ENCODE measurements around the gene NUDT16L1.

Gene NUDT16L1

DNA sequence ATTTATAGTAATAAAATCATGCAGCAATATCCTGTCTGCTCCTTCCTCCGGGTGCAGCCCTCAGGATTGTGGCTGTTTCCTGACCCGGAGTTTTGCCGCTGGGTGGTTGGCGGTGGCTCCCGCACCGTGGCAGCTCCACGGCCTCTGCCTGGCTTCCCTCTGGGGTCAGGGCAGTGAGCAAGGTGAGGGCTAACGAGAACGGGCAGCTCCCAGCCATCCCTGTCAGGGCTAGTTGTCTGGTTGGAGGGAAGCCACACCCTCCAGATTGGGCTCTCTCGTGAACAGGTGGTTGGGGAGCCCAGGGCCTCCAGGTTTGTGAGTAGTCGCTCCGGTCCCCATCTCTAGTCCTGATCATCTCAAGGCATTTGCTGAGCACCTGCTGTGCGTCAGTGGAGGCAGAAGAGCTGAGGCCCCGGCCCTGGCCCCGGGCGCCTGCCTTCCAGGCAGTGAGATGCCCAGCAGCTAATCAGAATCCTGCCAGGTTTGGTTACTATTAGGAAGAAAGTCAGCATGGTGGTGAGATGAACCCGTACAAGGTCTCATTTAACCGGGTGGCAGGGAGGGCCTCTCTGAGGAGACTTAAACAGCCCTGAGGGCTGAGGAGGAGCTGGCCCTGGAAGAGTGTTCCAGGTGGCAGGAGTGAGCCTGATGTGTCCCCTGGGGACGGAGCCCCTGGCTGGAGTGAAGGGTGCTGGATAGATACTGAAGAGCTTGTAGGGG, 2.3 kb upstream of the NUDT16L1 start:
- Histone ChIP-seq H3K9me3 (ENCODE audit: control insufficient read depth, insufficient read depth, low read depth, low read length) (no peaks in the 10 kb centered on the region), H3K4me3 (ENCODE audit: low read depth, low read length) (no peak overlapping the region), H3K36me3 (ENCODE audit: control insufficient read depth, insufficient read depth, low read length) (peaks cover 39% of the 10 kb centered on the region), H3K27ac (ENCODE audit: low read depth, low read length) (no peak overlapping the region), H3K27me3 (ENCODE audit: control insufficient read depth, insufficient read depth, low read length) (no peaks in the 10 kb centered on the region), H3K9ac (ENCODE audit: low read length) (no peak overlapping the region), H3K4me1 (ENCODE audit: control insufficient read depth, insufficient read depth, low read length) (peaks cover 6% of the 10 kb centered on the region)

GRCh38 chr16:4691666-4692412, 1.5 kb upstream of the NUDT16L1 start:
- Histone ChIP-seq H3K36me3 (ENCODE audit: control insufficient read depth, insufficient read depth, low read length) (peaks cover 39% of the 10 kb centered on the region), H3K4me3 (ENCODE audit: low read depth, low read length) (no peak overlapping the region), H3K4me1 (ENCODE audit: control insufficient read depth, insufficient read depth, low read length) (peaks cover 6% of the 10 kb centered on the region), H3K9me3 (ENCODE audit: control insufficient read depth, insufficient read depth, low read depth, low read length) (no peaks in the 10 kb centered on the region), H3K9ac (ENCODE audit: low read length) (no peak overlapping the region), H3K27me3 (ENCODE audit: control insufficient read depth, insufficient read depth, low read length) (no peaks in the 10 kb centered on the region), H3K27ac (ENCODE audit: low read depth, low read length) (no peak overlapping the region)

DNA sequence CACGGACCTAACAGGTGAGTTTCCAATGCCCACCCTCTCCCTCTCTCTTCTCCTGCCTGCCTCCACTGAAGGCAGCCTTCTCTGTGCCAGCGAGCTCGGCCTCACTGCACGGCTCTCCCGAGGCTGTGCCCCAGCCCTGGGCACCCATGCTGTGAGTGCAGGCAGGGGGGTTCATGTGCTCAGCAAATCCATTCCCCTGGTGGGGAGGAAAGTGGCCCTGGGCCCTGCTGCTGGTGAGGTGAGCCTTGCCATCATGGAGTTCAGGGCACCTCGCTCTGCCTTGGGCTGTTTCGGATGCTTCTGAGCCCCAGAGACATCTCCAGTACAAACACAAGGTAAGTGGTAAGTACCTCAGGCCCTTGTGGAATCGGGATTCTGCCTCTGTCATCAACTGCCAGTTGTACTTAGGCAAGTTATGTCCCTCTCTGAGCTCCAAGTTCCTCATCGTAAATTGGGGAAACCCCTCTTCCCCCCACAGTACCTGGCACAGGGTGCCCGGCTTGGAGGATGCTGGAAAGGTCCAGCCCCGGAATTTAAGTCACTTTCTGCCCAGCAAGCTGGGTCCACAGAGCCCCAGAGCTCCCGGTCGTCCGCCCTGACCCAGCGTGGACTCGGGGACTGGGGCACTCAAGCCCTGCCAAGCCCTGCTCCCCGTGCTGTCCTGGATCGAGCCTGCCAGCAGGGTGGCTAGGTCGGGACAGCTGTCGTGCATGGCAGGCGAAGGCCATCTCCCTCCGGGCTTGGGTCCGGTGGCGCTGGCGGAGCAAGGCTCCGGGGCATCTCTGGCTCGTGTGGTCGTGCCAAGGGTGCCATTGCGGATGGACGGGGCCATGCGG, 684 bp upstream of the NUDT16L1 start:
- no peak overlapping the region for H3K27ac ChIP-seq (ENCODE audit: low read depth, low read length)
- H3K4me3 ChIP-seq (ENCODE audit: low read depth, low read length), result peak overlapping the region; percentile 95
- peak overlapping the region; percentile 73 for H3K9ac ChIP-seq (ENCODE audit: low read length)
- H3K4me1 ChIP-seq (ENCODE audit: control insufficient read depth, insufficient read depth, low read length), result peaks cover 6% of the 10 kb centered on the region
- H3K27me3 ChIP-seq (ENCODE audit: control insufficient read depth, insufficient read depth, low read length), result no peaks in the 10 kb centered on the region
- peaks cover 40% of the 10 kb centered on the region for H3K36me3 ChIP-seq (ENCODE audit: control insufficient read depth, insufficient read depth, low read length)
- H3K9me3 ChIP-seq (ENCODE audit: control insufficient read depth, insufficient read depth, low read depth, low read length), result no peaks in the 10 kb centered on the region

DNA sequence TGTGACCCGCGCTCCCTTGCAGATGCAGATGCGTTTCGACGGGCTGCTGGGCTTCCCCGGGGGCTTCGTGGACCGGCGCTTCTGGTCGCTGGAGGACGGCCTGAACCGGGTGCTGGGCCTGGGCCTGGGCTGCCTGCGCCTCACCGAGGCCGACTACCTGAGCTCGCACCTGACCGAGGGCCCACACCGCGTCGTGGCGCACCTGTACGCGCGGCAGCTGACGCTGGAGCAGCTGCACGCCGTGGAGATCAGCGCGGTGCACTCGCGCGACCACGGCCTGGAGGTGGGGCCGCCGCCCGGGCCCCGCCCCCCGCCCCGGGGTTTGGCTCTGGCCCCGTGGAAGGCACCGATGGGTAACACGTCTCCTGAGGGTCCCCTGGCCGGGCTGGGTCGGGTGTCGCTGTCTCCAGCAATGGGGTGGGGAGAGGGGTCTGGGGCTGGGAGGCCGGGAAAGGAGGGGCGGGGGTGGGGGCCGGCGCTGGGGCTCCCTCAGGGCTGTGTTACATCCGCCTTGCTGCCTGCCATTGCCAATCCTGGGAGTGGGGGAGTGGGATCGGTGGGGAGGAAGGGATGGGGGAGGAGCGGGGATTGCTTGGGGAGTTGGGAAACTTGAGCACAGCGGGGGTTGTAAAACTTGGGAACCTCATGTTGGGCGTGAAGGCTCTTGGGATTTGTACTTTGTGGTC, 737 bp downstream of the NUDT16L1 start:
- Histone ChIP-seq H3K9ac (ENCODE audit: low read length) (peak overlapping the region; percentile 88), H3K9me3 (ENCODE audit: control insufficient read depth, insufficient read depth, low read depth, low read length) (no peaks in the 10 kb centered on the region), H3K4me3 (ENCODE audit: low read depth, low read length) (peak overlapping the region; percentile 95), H3K27ac (ENCODE audit: low read depth, low read length) (peak overlapping the region; percentile 67; the same call in 1 of the 2 replicates), H3K27me3 (ENCODE audit: control insufficient read depth, insufficient read depth, low read length) (no peaks in the 10 kb centered on the region), H3K4me1 (ENCODE audit: control insufficient read depth, insufficient read depth, low read length) (peaks cover 6% of the 10 kb centered on the region), H3K36me3 (ENCODE audit: control insufficient read depth, insufficient read depth, low read length) (peaks cover 50% of the 10 kb centered on the region)

DNA sequence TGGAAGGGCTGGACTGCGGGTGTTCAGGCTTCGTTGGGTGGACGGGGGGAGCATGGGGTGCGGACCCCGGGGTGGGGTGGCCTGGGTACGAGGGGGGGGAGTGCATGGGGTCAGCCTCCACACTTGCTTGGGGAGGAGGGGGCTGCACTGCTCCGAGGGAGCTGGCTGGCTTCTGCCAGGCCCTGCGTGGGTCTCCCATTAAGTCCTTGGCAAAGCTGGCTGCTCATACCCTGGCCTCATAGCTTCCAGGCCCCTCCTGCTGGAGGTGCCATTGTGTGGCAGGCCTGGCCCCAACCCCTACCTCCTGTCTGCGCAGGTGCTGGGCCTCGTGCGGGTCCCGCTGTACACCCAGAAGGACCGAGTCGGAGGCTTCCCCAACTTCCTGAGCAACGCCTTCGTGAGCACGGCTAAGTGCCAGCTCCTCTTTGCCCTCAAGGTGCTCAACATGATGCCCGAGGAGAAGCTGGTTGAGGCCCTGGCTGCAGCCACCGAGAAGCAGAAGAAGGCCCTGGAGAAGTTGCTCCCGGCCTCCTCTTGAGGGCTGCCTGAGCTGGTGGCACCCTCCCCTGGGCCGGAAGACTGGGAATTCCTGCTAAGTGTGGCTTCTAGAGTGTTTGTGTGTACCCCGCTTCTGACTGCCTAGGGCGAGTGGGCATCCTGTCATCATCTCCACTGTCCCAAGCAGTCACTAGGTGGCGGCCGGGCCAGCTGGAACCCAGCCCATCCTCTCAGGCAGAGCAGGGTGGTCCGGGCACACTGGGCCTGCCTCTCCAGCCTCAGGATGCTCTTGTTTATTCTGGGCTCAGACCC, 1.5 kb downstream of the NUDT16L1 start:
- Histone ChIP-seq H3K9me3 (ENCODE audit: control insufficient read depth, insufficient read depth, low read depth, low read length) (no peaks in the 10 kb centered on the region), H3K4me3 (ENCODE audit: low read depth, low read length) (peak overlapping the region; percentile 95), H3K27me3 (ENCODE audit: control insufficient read depth, insufficient read depth, low read length) (no peaks in the 10 kb centered on the region), H3K9ac (ENCODE audit: low read length) (no peak overlapping the region), H3K36me3 (ENCODE audit: control insufficient read depth, insufficient read depth, low read length) (peaks cover 55% of the 10 kb centered on the region), H3K27ac (ENCODE audit: low read depth, low read length) (no peak overlapping the region), H3K4me1 (ENCODE audit: control insufficient read depth, insufficient read depth, low read length) (peaks cover 6% of the 10 kb centered on the region)

DNA sequence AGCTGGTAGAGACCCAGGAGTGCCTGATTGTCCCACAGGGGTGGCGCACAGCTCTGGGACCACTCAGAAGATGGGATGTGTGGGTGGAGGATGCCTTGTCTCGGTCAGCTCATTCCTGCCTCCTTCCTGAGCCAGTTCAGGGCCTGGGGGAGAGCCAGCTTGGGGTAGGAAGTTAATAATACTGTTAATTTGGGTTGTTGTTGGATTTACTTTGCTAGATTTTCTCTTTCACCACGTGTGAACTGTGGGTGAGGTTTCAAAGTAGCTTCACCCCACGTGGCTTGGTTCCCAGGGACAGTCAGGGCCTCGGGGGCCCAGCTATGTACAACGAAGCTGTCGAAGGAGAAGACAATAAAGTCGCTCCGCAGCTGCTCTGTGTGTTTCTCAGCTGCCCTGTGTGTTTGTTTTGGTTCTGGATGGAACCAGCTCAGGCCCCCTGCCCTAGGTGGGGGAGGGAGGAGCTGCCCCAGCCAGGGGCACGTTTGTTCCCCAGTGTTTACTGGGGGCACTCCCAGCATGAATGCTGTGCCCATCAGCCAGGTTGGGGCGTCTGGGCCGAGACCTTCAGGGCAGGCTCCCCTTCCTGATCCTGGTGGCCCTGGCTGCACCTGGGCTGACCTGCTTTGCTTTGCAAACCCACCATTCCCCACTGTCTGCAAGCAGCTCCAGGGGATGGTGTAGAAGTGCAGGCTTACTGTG, 2.3 kb downstream of the NUDT16L1 start:
- peaks cover 57% of the 10 kb centered on the region for H3K36me3 ChIP-seq (ENCODE audit: control insufficient read depth, insufficient read depth, low read length)
- H3K27ac ChIP-seq (ENCODE audit: low read depth, low read length), result no peak overlapping the region
- no peak overlapping the region for H3K9ac ChIP-seq (ENCODE audit: low read length)
- peaks cover 6% of the 10 kb centered on the region for H3K4me1 ChIP-seq (ENCODE audit: control insufficient read depth, insufficient read depth, low read length)
- no peaks in the 10 kb centered on the region for H3K9me3 ChIP-seq (ENCODE audit: control insufficient read depth, insufficient read depth, low read depth, low read length)
- no peaks in the 10 kb centered on the region for H3K27me3 ChIP-seq (ENCODE audit: control insufficient read depth, insufficient read depth, low read length)
- no peak overlapping the region for H3K4me3 ChIP-seq (ENCODE audit: low read depth, low read length)

GRCh38 chr16:4696172-4696904, 3.0 kb downstream of the NUDT16L1 start:
- Histone ChIP-seq H3K27me3 (ENCODE audit: control insufficient read depth, insufficient read depth, low read length) (no peaks in the 10 kb centered on the region), H3K4me1 (ENCODE audit: control insufficient read depth, insufficient read depth, low read length) (peaks cover 6% of the 10 kb centered on the region), H3K9me3 (ENCODE audit: control insufficient read depth, insufficient read depth, low read depth, low read length) (no peaks in the 10 kb centered on the region), H3K27ac (ENCODE audit: low read depth, low read length) (no peak overlapping the region), H3K4me3 (ENCODE audit: low read depth, low read length) (no peak overlapping the region), H3K9ac (ENCODE audit: low read length) (no peak overlapping the region), H3K36me3 (ENCODE audit: control insufficient read depth, insufficient read depth, low read length) (peaks cover 65% of the 10 kb centered on the region)

GRCh38 chr16:4696905-4697847, 3.8 kb downstream of the NUDT16L1 start:
- H3K9ac ChIP-seq (ENCODE audit: low read length), result no peak overlapping the region
- peaks cover 6% of the 10 kb centered on the region for H3K4me1 ChIP-seq (ENCODE audit: control insufficient read depth, insufficient read depth, low read length)
- H3K27ac ChIP-seq (ENCODE audit: low read depth, low read length), result no peak overlapping the region
- H3K4me3 ChIP-seq (ENCODE audit: low read depth, low read length), result no peak overlapping the region
- H3K36me3 ChIP-seq (ENCODE audit: control insufficient read depth, insufficient read depth, low read length), result peaks cover 71% of the 10 kb centered on the region
- H3K27me3 ChIP-seq (ENCODE audit: control insufficient read depth, insufficient read depth, low read length), result no peaks in the 10 kb centered on the region
- no peaks in the 10 kb centered on the region for H3K9me3 ChIP-seq (ENCODE audit: control insufficient read depth, insufficient read depth, low read depth, low read length)
